Adrenal gland (tissue), 12 donors: ENCODE measurements around the gene ANKRD33. TPM values are rescaled to one million over a fixed set of nuclear protein-coding genes. Genes with fewer than 3 reads are reported as not detected.

Source experiments
- DNase-seq, 7 donors: peaks; one replicate each; pipeline ENCODE4 v3.0.0-alpha.2; 2019 to 2020
- H3K27ac ChIP-seq, 5 donors: fragments of 200-600 bp; sonication (generic) in 4 of 5; 1 replicate in 3 of 5; 2 replicates in 2 of 5; pipeline versions ENCODE4 v1.5.1 to v1.8.0; 2016 to 2020; ENCODE audit warnings: mild to moderate bottlenecking in 1 of 5
- H3K27me3 ChIP-seq: fragments of 200-600 bp; 2 replicates; pipeline ENCODE4 v1.8.0; 2021
- H3K36me3 ChIP-seq, 2 donors: fragments of 200-600 bp; replicated peaks in 1 of 2; 1 replicate in 1 of 2; 2 replicates in 1 of 2; pipeline versions ENCODE4 v1.5.1 to v1.8.0; 2018 to 2022
- H3K4me1 ChIP-seq, 2 donors: fragments of 200-600 bp; replicated peaks in 1 of 2; 1 replicate in 1 of 2; 2 replicates in 1 of 2; pipeline versions ENCODE4 v1.5.1 to v1.8.0; 2018 to 2021
- H3K4me3 ChIP-seq, 4 donors: fragments of 200-600 bp; sonication (generic) in 3 of 4; one replicate each; pipeline ENCODE4 v1.5.1; 2016 to 2018
- H3K9me3 ChIP-seq, 3 donors: fragments of 200-600 bp; sonication (generic) in 1 of 3; replicated peaks in 1 of 3; 1 replicate in 2 of 3; 2 replicates in 1 of 3; pipeline versions ENCODE4 v1.5.1 to v1.8.0; 2016 to 2021
- POLR2A ChIP-seq, 2 donors: fragments of 450-650 bp; IDR thresholded peaks; one replicate each; pipeline ENCODE4 v1.6.1; 2017; ENCODE audit warnings: antibody characterized with exemption in 2 of 2, mild to moderate bottlenecking in 2 of 2, moderate library complexity in 1 of 2
- WGBS, 4 donors: extraction: QIAGEN DNeasy Blood & Tissue Kit in 2 of 4; methylation state at CpG; one replicate each; pipeline versions ENCODE4 v1.1.5 to v1.1.7; 2013 to 2017; 5-methylcytosine and 5-hydroxymethylcytosine counted together
- intact Hi-C, 2 donors: fragments of 100-400 bp; cut with DNase I; formaldehyde crosslinking; loops; one replicate each; pipeline versions ENCODE4 v1.14.1 to v1.15.0; 2022 to 2023
- polyA plus RNA-seq, 3 donors: library from polyadenylated mRNA; stranded (reverse); fragments of 200-250 nt in 2 of 3; fragments of 350-450 nt in 1 of 3; fragmentation: Illumina TruSeq in 1 of 3; extraction: RNeasy Lipid Tissue Mini Kit (QIAGEN cat#74804) in 1 of 3; gene quantifications; one replicate each; pipeline ENCODE4 v1.2.3, GENCODE V29; 2013 to 2014
- total RNA-seq, 9 donors: library from RNA; depleted of rRNA in 4 of 9; stranded (reverse); fragments of >200 nt in 4 of 9; fragments of 120-200 nt in 1 of 9; fragmentation: NEBNext Ultra II Directional in 1 of 9; extraction: Animal tissue kit (Norgen Biotek cat#: 25700) in 1 of 9; gene quantifications; one replicate each; pipeline versions ENCODE4 v1.1.0 to v1.2.4, GENCODE V29; 2013 to 2023
- TF ChIP-seq, protein P1 (sequence below), 6 experiments: fragments of 450-650 bp in 4 of 6; fragments of 200-600 bp in 2 of 6; sonication (generic) in 1 of 6; IDR thresholded peaks; 1 replicate in 5 of 6; 2 replicates in 1 of 6; pipeline versions ENCODE4 v1.5.1 to v1.8.0; 2016 to 2021; ENCODE audit warnings: antibody characterized with exemption in 6 of 6, mild to moderate bottlenecking in 2 of 6, moderate library complexity in 1 of 6
- donor health status: healthy with polysubstance abuse.
- donor health status: Bipolar disorder and iron deficiency.
- donor health status: DM: yes; HTN: yes; CAD: no.
- donor health status: DM: no; HTN: no; CAD: no.
- donor health status: DM: no; HTN: no; CAD: no.
- donor health status: DM: yes; HTN: yes; CAD: no.

Gene ANKRD33
- total and polyA plus RNA-seq, 12 donors = 0.06 to 0.41 (median 0.24) TPM; not detected in 9

DNA sequence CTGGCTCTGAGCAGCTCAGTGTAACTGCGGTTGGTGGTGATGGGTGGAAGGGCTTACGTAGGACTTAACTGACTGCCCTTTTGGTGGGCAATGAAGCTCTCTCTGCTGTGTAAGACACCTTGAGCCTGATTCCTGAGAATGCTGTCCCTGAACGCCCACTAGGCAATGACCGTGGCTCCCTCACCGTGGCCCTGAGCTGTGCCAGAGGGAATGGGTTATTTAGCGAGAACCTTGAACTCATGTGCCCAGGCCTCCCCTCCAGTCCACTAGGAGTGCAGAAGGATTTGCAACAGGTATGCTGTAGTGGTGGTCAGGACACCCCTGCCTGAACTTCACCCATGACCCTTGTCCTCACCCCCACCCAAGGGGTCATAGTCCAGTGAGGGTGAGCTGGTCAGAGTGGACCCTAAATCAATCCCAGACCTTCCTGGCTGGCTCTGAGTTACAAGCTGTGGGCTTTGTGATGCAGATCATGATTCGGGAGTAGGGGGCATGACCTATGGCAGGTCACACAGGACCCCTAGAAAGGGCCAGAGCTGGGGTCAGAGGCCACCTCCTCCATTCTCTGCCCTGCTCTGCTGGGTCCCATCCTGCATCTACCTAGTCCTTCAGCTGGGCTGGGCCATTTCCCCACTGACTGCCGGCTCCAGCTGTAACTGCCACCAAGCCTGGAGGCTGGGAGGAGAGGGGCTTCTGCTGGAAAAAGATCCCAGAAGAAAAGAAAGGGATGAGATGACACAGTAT is 14.5 kb upstream of the ANKRD33 start:
- intact Hi-C loops = loop anchor here in 1 of 2 donors (5.0 kb wide), 1 partner anchor 446 kb away; no protein-coding TSS in a partner anchor
- TF ChIP-seq POLR2A (IDR thresholded peaks at IDR 0.05) = no peak
- TF ChIP-seq, protein P1, sequence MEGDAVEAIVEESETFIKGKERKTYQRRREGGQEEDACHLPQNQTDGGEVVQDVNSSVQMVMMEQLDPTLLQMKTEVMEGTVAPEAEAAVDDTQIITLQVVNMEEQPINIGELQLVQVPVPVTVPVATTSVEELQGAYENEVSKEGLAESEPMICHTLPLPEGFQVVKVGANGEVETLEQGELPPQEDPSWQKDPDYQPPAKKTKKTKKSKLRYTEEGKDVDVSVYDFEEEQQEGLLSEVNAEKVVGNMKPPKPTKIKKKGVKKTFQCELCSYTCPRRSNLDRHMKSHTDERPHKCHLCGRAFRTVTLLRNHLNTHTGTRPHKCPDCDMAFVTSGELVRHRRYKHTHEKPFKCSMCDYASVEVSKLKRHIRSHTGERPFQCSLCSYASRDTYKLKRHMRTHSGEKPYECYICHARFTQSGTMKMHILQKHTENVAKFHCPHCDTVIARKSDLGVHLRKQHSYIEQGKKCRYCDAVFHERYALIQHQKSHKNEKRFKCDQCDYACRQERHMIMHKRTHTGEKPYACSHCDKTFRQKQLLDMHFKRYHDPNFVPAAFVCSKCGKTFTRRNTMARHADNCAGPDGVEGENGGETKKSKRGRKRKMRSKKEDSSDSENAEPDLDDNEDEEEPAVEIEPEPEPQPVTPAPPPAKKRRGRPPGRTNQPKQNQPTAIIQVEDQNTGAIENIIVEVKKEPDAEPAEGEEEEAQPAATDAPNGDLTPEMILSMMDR (IDR thresholded peaks at IDR 0.05) = no peak
- H3K4me1 ChIP-seq = peaks cover 6% of the 10 kb centered on the region in 2 donors
- H3K27ac ChIP-seq = no peak overlapping the region
- H3K9me3 ChIP-seq = no peaks in the 10 kb centered on the region
- 69 to 77% (median 76%) methylated on average over 5 to 8 of the region's 8 CpGs for WGBS, 4 donors
- no peak overlapping the region for H3K4me3 ChIP-seq
- no peaks in the 10 kb centered on the region for H3K36me3 ChIP-seq
- no peak for DNase-seq
- no peaks in the 10 kb centered on the region for H3K27me3 ChIP-seq

DNA sequence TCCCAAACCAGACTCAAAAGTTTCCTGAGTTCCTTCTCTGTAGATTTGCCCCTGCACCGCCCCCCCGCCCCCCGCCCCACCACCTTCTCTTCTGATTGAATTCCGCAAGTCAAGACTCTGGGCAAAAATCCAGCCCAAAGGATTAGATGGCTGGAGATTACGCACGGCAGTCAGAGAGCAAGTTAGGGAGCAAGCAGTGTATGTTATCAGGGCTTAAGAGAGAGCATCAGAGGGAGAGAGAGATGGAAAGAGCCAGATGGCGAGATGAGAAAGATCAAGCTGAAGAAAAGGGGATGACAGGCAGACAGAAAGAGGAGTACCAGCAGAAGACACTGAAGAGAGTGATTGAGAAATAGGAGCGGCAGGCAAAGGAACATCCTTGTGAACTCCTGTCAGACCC is 13.9 kb upstream of the ANKRD33 start:
- 60 to 82% (median 65%) methylated on average over 8 of the region's 8 CpGs for WGBS, 4 donors
- Histone ChIP-seq H3K27ac (no peak overlapping the region), H3K27me3 (no peaks in the 10 kb centered on the region), H3K4me3 (no peak overlapping the region), H3K4me1 (peaks cover 4 to 6% of the 10 kb centered on the region in 2 donors), H3K36me3 (no peaks in the 10 kb centered on the region), H3K9me3 (no peaks in the 10 kb centered on the region)
- TF ChIP-seq POLR2A (IDR thresholded peaks at IDR 0.05) = no peak
- TF ChIP-seq, protein P1 (IDR thresholded peaks at IDR 0.05) = no peak
- intact Hi-C loops = loop anchor here in 1 of 2 donors (5.0 kb wide), 1 partner anchor 447 kb away; no protein-coding TSS in a partner anchor
- DNase-seq = no peak

DNA sequence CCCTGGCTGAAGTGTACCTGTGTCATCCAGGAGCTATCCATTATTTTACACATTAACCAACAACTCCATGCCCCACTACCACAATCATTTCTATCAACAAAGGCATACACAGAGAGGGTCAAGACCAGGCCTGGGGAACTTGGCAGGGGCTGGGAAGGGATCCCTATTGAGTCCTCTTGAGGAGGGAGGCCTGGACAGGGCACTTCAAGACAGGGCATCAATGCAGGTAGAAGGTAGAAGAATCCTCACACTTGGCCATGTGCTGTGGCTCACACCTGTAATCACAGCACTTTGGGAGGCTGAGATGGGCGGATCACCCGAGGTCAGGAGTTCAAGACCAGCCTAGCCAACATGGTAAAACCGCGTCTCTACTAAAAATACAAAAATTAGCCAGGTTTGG is 13.4 kb upstream of the ANKRD33 start:
- no peak for DNase-seq
- Histone ChIP-seq H3K27ac (no peak overlapping the region), H3K9me3 (no peaks in the 10 kb centered on the region), H3K27me3 (no peaks in the 10 kb centered on the region), H3K4me1 (peaks cover 0 to 1% of the 10 kb centered on the region in 2 donors), H3K4me3 (no peak overlapping the region), H3K36me3 (no peaks in the 10 kb centered on the region)
- WGBS, 4 donors = 80 to 92% (median 86%) methylated on average over 4 of the region's 4 CpGs
- intact Hi-C loops = loop anchor here in 1 of 2 donors (5.0 kb wide), 1 partner anchor 447 kb away; no protein-coding TSS in a partner anchor
- TF ChIP-seq POLR2A (IDR thresholded peaks at IDR 0.05) = no peak
- TF ChIP-seq, protein P1 (IDR thresholded peaks at IDR 0.05) = no peak

DNA sequence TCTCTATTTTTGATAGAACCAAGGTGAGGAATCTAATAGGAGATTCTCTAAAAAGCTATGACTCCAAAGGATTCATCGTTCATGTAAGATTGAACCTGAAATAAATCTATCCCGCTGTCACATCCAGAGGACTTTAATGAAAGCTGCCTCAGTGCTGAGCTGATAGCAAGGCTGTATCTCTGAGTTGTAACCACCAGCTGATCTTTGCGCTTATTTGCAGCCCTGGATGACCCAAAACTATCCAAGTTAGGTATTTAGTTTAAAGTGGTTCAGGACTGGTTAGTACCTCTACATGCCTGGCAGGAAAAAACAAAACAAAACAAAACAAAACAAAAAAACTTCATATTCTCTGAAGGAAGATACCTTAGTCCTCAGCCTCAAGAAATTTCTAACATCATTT is 8.8 kb upstream of the ANKRD33 start:
- intact Hi-C loops = no loop called here

More for the DNA sequence above, 8.8 kb upstream of the ANKRD33 start:
- H3K36me3 ChIP-seq = no peaks in the 10 kb centered on the region
- H3K4me3 ChIP-seq = no peak overlapping the region
- no peaks in the 10 kb centered on the region for H3K27me3 ChIP-seq
- no peaks in the 10 kb centered on the region for H3K9me3 ChIP-seq
- TF ChIP-seq, protein P1 (IDR thresholded peaks at IDR 0.05) = no peak
- no peak for TF ChIP-seq POLR2A (IDR thresholded peaks at IDR 0.05)
- 76 to 80% (median 79%) methylated on average over 3 of the region's 3 CpGs for WGBS, 4 donors
- H3K27ac ChIP-seq = no peak overlapping the region
- no peak for DNase-seq
- no peaks in the 10 kb centered on the region for H3K4me1 ChIP-seq
